Effector CD8-positive, alpha-beta T cell (primary cell): ENCODE measurements around the gene ORC5.
"Not testable (repeated sequence)": the region's sequence is repeated elsewhere in the genome, so short reads cannot be mapped to it uniquely, and the experiment has no call there.

Source experiments
- DNase-seq: peaks from one replicate; lab custom pipeline; 2025; lab: John Stamatoyannopoulos, UW
- total RNA-seq, 4 experiments: gene quantifications; one replicate each; lab custom pipeline; 2026; lab: John Stamatoyannopoulos, UW

ORC5 gene
- 18.4 to 26.7 (median 22.2) reads per million in 4 experiments for total RNA-seq

DNA sequence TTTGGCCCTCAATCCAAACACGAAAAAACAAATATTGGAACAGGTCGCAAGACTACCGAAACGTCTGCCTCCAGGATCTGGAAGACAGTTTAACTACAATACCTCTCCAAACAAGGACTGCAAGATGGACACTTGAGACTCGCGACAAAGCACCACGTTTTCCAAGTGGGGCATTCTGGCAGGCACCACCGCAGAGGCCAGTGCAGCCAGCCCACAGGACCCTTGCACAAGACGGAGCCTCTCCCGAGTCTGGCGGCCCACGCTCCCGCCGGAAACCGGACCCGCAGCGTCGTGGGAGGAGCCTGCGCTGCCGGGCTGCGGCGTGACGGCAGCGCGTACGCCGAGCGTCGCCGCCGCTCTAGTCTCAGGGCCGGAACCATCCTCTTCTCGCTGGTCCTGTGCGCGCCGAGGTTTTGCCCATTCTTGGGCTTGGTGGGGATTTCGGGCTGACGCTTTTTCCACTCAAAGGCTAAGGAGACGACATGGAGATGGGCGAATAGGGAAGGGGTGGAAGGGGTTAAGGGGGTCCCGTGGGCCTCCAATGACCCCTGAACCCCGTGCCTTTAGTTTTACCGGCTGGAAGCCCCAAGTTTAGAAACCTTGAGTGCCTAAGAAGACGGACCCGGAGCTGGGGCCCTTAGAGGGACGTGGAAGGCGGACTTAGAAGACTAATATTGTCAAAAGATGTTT is at the start of gene ORC5:
Gene ORC5, minus strand, starts transcription at position 283 of the 690 bp plus-strand sequence. Its CDS starts 109 bp downstream, at position 174.
- DNase-seq: peak; percentile 44

DNA sequence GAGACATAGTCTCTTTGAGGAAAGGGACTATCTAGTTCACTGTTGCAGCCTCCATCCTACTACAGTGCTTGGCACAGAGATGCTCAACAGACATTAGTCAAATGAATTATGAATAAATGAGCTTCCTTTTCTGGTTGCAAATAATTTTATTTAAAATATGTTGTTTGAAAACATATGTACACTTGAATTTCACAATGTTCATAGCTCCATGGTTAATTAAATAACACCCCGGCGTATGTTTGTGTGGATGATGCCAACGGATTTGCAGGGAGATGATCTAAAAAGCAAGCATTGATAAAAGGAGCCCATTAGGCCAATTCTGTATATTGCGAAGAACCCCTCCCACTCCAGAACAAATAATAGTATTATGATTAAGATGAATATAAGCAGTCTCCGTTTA is 47.8 kb upstream of the ORC5 start:
- DNase-seq: no peak

DNA sequence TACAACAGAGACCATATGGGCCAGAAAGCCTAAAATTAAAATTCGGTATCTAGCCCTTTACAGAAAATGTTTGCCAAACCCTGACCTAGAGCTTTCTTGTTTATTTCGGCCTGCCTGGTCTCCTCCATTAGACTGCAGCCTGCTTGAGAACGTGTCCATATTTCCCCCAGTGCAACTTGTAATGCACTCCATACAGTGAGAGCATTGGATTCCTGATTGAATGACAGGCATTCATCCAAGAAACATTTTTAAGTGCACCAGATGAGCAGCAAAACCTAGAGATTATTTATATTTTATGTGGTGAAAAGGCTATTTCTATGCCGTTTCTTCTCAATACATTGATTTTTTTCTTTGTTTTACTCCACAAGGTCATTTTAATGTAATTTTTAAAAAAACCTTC is 47.4 kb upstream of the ORC5 start:
- DNase-seq: no peak

DNA sequence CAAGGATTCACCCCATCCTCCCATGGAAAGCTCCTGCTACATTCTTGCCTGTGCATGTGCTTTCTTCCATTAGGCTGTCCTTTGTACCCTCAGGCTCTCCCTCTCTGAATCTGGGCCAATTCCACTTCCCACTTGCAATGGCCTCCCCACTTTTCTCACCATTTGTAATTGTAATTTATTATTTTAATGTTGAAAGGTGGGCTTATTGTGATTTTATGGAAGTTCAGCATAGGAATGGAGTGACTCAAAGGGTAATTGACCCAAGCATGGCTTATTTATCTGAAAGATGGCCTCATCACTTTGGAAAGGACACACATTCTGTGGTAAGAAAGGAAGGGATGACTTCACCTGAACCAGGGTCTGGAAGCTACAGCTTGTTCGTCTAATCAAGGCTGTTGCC is 46.9 kb upstream of the ORC5 start:
- no peak for DNase-seq

DNA sequence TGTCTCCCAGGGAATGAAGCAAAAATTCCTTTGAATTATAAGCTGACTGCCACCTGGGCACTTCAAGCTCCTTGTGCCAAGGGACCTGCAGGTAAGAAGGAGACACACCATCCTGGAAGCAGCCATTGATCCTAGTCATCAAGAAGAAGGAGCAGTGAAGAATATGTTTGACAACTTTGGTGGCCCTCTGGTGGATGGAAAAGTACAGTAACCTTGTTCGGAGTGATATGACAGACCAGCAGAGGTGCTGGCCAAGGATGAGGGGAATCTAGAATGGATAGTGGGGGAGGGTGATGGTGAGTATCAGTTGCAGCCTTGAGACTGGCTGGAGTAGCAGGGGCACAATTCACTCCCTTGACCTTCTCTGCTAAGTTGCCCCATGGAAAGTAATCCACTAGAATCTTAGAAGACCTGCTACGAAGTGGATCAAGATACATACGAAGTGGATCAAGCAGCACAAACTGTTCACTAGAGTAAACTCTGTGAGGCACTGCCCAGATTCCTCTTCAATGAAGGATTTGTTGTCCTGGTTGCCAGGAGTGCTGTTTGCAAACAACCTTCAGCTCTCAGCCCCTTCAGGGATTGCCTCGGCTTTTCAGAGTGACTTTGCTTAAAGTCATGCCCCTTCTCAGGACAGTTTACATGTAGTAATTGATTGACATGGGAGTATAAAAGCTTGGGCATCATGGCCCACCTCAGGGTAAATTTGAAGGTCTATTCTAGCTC is 44.8 kb upstream of the ORC5 start:
- no peak for DNase-seq

DNA sequence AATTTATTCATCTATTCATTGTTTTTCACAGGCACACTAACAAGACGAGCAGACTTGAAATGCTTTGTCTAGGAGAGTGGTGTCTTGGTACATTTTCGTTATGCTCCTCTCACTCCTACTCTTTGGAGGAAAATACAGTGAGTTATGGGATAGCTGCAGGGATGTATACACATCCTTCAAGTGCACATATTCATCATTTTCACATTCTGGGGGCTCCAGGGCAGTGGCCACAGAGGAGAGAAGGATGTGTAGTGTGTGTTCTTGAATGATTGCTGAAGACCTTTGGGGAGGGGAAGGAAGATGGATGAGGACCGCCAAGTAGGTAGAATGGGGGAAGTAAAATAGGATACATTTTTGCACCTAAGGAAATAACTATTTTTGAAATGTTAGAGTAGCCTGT is 34.8 kb upstream of the ORC5 start:
- DNase-seq: no peak

DNA sequence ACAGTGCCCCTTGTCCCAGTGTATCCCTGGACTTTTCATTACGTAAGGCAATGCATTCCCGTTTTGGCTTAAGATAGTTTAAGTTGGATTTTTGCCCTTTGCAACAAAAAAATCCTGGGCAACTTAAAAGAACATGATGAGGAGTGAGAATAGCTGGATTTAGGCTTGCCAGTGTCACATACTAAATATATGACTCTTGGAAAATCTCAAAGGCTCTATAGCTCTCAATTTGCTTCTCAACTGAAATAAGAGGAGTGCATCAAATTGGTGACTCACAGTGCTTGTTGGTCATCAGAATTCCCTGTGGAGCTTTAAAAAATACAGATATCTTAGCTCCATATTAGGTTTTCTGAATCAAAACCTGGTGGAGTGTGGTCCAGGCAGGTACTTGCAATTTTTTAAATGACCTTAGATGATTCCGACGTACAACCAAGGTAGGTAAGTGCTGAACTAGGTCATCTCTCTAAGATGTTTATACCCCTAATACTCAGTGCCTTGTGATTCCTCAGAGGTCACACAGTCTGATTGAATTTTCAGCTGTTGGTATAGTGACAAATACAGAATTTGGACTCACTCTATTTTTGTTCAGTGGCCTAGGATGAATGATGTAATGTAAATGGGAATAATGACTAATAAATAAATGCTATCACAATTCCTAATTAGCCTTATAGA is 33.9 kb upstream of the ORC5 start:
- DNase-seq: no peak

DNA sequence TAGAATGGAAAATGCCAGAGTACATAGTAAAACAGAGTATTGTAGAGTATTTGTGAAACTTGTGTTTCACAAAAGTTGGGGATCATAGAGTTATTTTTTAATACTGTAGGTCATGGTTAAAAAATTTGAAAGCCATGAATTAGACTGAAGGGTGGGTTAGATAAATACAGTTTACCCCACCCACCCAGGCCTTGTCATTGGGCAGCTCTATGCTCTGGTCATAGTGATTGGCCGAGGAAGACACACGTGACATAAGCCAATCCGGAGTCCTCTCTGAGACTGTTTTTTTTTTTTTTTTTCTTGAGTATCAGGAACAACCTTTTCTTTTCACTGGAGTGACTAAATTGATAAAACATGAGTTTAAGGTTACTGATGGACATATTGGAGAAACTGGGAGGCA is 33.3 kb upstream of the ORC5 start:
- no peak for DNase-seq

DNA sequence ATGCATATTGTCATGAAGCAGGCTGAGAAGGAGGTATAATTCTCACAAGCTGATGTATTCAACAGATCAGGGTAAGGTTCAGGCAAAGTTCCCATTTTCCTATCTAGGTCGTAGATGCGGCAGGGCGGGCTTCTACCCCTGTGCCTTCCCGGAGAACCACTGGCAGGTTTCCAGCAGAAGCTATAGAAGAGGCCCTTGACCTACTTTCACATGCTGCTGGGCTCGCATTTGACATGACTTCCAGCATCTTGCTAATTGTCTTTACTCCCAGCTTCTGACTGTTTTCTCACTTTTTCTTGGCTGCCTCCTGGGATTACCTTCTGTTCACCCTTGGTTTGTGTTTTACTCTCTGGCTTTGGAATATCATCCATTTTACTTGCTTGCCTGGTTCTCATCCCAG is 32.6 kb upstream of the ORC5 start:
- DNase-seq: no peak

DNA sequence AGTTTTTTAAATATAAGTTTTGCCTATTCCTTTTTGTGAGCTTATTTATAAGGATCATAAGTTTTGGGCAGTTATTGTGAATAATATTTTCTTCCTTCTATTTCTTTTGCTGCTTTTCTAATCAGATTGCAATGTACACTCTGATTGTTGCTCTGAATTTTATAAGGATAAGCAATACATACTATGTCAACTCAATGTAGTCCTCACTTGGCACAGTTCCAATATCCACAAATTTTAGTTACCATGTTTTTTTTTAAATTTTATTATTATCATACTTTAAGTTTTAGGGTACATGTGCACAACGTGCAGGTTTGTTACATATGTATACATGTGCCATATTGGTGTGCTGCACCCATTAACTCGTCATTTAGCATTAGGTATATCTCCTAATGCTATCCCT is 27.2 kb upstream of the ORC5 start:
- DNase-seq: not testable (repeated sequence)

DNA sequence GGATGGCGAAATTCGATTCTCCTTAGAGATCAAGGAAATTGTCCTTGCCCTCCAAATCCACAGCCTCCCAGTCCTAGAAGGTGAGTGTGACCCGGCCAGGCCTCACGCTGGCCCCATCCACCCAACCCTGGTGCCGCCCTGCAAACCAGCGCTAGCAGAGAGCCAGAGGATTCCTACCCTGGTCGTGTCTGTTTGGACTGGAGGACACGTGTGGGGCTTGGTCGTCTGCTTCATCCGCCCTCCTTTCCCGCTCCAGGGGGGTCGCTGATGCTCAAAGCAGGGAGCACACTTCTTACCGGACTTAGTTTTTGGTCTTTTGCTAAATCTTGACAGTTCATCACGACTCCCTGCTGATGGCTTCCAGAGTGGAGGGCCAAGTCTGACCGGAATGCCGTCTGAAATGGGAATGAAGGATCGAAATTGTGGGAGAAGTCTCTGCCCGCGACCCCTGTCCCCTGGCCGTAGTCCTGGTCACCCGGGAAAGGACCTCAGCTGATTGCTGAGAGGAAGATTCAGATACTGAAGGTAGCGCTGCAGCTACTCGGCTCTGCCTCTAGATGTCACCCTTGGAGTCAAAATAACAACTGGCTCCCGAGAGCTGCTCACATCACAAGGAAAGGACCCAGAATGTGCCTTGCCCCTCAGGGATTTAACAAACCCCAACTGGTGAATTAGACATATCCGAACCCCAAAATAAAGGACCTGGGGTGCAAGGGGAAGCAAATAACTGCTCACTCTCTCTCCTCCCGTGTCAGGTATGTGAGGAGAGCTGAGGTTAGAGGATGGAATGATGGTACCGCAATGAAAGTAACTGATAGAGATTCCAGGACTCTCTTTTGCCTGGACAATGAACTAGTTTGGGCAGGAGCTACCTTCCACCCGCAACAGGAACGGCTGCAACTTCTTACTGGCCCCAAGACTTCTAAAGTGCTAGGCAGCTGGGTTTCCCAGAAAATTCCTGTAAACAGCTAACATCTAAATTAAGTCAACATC is 23.5 kb upstream of the ORC5 start:
- peak; percentile 8 for DNase-seq

DNA sequence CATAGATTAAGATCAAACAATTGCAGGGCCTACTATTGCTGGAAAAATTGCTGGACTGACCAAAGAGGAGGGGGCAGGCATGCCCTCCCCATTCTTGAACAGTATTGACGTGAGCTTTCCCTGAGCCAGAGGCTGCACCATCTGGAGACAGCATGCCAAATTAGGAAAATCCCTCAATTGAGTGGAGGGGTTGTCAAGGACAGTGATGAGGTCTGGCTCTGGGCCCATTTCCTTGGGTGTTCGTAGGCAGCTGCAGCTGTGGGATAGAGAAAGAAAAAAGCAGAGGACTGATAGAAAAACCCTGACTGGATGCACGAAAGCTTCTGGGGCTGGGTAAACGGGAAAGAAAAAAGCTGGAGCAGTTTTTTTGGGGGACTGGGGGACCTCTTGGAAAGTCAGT is 22.8 kb upstream of the ORC5 start:
- DNase-seq: no peak

DNA sequence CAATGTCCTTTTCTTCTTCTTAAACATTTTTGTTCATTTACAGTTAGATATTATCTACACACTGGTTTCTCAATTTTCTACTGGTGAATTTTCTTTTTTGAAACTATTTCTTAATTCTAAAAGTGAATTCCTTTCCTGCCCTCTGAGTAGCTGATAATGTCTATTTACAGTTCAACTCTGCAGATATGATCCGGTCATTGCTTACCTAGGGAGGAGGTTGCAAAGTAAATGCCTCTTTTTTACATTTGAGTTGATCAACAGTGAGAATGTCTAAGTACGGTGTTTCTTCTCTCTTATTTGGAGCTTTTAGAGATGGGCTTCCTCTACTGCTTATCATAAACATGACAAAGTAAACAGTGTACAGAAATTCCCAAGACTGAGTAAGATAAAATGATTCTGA is 20.6 kb upstream of the ORC5 start:
- DNase-seq: no peak

DNA sequence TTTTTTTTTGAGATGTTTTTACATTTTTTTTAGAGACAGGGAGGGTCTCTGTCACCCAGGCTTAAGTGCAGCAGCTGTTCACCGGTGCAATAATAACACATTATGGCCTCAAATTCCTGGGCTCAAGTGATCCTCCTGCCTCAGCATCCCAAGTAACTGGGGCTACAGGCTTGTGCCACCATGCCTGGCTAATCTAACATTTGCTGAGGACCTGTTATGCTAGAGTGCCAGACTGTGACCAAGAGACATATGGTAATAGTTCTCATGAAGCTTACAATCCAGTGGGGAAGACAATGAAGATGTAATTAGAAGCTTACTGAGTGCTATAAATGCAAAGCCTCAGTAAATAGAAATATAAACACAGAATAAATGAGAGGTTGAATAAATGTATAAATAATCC is 17.6 kb upstream of the ORC5 start:
- no peak for DNase-seq

DNA sequence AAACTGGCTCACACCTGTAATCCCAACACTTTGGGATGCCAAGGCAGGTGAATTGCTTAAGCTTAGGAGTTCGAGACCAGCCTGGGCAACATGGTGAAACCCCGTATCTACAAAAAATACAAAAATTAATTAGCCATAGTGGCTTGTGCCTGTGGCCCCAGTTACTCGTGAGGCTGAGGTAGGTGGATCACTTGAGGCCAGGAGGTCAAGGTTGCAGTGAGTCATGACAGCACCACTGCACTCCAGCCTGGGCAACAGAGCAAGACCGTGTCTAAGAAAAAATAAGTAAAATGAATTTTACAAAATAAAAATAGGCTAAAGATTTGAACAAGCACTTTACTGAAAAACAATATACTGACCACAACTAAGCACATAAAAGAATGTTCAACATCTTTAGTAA is 9.8 kb upstream of the ORC5 start:
- no peak for DNase-seq

DNA sequence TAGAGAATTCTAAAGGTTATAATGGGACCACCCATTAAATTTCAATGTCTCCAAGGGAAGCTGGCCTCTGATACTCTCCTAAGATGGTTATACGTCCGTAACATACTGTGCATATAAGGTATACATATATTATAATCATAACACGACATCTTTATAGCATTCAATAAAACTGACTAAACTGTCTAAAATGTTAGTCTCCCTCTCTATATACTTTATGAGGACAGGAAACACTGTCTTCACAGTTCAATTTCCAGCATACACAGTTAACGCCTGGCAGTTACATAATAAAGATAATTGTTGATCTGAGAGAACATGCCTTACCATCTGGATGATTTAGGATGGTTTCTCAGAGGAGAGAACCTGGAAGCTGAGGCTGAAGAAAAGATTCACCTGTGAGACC is 1.2 kb upstream of the ORC5 start:
- no peak for DNase-seq

DNA sequence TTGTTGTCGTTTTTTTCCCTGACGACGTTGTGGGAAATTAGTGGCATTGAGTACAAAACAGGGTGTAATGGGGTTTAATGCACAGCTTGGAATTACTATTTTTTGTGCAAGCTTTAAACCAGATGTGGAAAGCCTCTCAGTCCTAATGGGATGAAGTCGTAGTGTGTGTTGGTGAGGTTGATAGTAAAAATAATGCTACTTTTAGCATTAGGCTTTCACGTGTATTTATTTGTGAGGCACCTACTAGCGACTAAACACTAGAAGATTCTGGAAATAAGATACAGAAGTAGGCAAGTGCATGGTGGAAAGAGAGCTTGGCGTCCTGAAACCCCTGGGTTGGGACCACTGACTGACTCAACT is 588 bp upstream of the ORC5 start:
- no peak for DNase-seq

DNA sequence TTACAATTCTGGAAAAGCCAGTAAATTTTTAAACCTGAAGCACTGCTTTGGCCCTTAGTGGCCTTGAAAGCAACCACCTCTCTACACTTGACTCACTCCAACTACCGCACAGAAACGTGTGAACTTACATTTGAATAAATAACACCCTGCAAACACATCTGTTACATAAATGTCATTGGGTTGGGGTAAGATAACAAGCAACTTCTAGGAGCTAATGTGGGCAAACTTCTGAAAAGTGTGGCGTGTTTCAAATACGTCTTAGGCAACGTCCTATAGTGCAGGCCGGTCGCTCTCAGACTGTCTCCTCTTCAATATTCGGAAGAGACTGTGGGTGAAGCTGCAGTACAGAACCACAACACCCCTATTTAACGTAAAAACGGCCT is 474 bp downstream of the ORC5 start:
- DNase-seq: no peak

DNA sequence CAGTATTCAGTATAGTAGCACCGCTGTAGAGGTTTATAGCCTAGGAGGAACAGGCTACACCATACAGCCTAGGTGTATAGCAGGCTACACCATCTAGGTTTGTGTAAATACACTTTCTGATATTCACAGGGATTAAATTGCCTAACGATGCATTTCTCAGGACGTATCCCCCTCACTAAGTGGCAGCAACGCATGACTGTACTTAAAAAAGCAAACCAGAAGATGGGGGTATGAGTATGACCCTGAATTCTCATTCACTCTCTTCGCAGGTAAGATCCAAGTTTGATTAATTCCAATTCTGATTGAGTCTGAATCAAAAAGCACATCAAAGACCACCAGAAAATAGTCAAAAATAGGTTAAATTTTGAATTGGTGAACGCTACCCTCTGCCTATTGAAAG is 972 bp downstream of the ORC5 start:
- DNase-seq: no peak

DNA sequence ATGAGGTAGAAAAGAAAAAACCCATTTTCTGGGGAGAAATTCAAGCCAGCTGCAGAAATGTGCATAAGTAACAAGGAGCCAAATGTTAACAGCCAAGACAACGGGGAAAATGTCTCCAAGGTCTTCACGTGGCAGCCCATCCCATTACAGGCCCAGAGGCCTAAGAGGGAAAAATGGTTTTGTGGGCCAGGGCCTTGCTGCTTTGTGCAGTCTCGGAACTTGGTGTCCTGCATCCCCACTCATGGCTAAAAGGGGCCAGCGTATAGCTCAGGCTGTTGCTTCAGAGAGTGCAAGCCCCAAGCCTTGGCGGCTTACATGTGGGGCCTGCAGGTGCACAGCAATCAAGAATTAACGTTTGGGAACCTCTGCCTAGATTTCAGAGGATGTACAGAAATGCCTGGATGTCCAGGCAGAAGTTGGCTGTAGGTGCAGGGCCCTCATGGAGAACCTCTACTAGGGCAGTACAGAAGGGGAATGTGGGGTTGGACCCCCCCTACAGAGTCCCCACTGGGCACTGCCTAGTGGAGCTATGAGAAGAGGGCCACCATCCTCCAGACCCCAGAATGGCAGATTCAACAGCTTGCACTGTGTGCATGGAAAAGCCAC is 9.0 kb downstream of the ORC5 start:
- no peak for DNase-seq

DNA sequence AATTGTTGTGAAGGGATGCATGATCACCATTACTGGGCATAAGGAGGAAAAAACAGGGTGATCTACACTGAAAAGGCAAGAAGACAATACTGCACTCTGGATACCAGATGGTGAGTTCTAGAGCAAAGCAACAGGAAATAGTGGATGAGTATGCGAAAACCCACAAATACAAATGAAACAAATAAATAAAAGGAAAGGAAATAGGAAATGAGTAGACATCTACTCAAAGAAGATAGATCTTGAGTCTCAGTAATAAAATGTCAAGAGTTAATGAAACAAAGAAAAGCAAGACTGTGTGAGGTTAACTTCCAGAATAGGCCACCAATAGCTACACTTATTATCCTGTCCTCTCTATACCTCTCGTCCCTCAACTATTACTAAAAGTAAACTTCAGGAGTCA is 11.7 kb downstream of the ORC5 start:
- DNase-seq: no peak

DNA sequence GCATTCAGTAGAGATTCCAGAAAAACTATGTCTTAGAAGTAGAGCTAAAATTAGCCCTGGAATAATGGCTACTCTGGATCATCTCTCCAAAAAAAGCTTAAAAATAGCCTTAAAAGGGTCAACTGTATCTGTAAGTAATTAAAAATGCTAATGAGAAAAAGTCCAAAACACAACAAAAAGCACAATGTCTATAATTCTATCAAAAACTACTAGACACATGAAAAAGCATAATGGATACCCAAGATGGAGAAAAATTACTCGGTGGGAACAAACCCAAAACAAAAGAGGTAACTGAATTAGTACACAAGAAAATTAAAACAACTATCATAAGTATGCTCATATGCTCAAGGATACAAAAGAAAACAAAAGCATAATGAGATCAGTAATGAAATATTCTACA is 15.4 kb downstream of the ORC5 start:
- no peak for DNase-seq
